ENCODE data around the gene SUPT20HL1. TPM values are rescaled to one million over a fixed set of nuclear protein-coding genes. Genes with fewer than 3 reads are reported as not detected.

The SUPT20HL1 gene
- total RNA-seq, 4 donors from 2014 or later = 0.14 TPM; not detected in 3

GRCh38 chrX:24316111-24316510, 44.3 kb upstream of the SUPT20HL1 start:
- TF ChIP-seq, protein P1, sequence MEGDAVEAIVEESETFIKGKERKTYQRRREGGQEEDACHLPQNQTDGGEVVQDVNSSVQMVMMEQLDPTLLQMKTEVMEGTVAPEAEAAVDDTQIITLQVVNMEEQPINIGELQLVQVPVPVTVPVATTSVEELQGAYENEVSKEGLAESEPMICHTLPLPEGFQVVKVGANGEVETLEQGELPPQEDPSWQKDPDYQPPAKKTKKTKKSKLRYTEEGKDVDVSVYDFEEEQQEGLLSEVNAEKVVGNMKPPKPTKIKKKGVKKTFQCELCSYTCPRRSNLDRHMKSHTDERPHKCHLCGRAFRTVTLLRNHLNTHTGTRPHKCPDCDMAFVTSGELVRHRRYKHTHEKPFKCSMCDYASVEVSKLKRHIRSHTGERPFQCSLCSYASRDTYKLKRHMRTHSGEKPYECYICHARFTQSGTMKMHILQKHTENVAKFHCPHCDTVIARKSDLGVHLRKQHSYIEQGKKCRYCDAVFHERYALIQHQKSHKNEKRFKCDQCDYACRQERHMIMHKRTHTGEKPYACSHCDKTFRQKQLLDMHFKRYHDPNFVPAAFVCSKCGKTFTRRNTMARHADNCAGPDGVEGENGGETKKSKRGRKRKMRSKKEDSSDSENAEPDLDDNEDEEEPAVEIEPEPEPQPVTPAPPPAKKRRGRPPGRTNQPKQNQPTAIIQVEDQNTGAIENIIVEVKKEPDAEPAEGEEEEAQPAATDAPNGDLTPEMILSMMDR (IDR thresholded peaks at IDR 0.05) = no peak
- TF ChIP-seq EP300 (IDR thresholded peaks at IDR 0.05; ENCODE audit: low read depth) (no peak), POLR2A (IDR thresholded peaks at IDR 0.05) (no peak), POLR2AphosphoS5 (IDR thresholded peaks at IDR 0.05) (no peak)
- H3K4me1 ChIP-seq = no peaks in the 10 kb centered on the region
- H3K27ac ChIP-seq = no peak overlapping the region
- intact Hi-C loops (cut with DNase I; ENCODE audit: low total_unique reads) (no loop called here), in situ Hi-C loops (cut with MboI; ENCODE audit: low pct_ligation_motif_present in 1 of 4, low pct_unique_long_range_greater_than_20kb in 1 of 4, low sequenced_read_pairs in 3 of 4) (no loop called here)
- H3K9me3 ChIP-seq = no peaks in the 10 kb centered on the region
- H3K36me3 ChIP-seq = no peaks in the 10 kb centered on the region
- H3K4me3 ChIP-seq = no peak overlapping the region
- H3K27me3 ChIP-seq = no peaks in the 10 kb centered on the region
- 33% methylated on average over 1 of the region's 1 CpG; no CpG with 5 or more reads in 1 of the 2 donors for WGBS, 2 donors (ENCODE audit: low coverage in 1 of 2)
- DNase-seq = no peak

- intact Hi-C loops (cut with DNase I; ENCODE audit: low total_unique reads) (no loop called here), in situ Hi-C loops (cut with MboI; ENCODE audit: low pct_ligation_motif_present in 1 of 4, low pct_unique_long_range_greater_than_20kb in 1 of 4, low sequenced_read_pairs in 3 of 4) (no loop called here)
- H3K4me1 ChIP-seq = no peaks in the 10 kb centered on the region
- no peak overlapping the region for H3K4me3 ChIP-seq
- no peaks in the 10 kb centered on the region for H3K27me3 ChIP-seq
- WGBS, 2 donors (ENCODE audit: low coverage in 1 of 2) = 30 to 33% methylated on average over 1 of the region's 1 CpG
- no peak overlapping the region for H3K27ac ChIP-seq
- TF ChIP-seq POLR2A (IDR thresholded peaks at IDR 0.05) (no peak), POLR2AphosphoS5 (IDR thresholded peaks at IDR 0.05) (no peak)
- no peaks in the 10 kb centered on the region for H3K36me3 ChIP-seq
- H3K9me3 ChIP-seq = no peaks in the 10 kb centered on the region
- DNase-seq = no peak
Measured at GRCh38 chrX:24317567-24317966, 42.9 kb upstream of the SUPT20HL1 start.

DNA sequence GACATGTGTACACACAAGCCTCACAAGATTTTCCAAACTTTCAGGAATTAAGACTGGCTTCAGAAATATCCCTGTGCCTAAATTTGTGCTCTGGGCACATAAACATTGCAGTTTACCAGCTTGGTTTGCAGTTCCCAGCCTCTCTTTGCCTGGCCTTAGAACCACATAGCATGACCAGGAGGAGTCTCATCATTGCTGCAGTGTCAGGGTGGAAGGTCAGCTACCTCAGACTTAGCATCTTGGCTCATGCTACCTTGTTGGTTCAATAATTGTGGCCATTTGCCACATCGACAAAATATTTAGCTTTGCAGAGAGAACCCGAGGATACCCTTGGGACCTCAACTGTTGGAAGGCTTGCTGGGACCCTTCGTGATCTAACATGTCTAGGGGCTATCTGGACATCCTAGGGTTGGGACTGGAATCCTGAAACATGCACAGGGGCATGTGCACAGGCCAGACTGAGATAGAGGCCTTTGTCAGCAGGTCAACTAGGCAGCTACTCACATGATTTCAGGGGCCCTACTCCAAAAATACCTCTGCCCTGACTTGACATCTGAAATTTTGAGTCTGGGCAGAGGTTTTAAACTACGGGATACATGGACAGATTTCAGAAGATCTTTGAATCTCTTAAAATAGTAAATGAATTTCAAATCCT, 38.6 kb upstream of the SUPT20HL1 start:
- in situ Hi-C loops (cut with MboI; ENCODE audit: low pct_ligation_motif_present in 1 of 4, low pct_unique_long_range_greater_than_20kb in 1 of 4, low sequenced_read_pairs in 3 of 4) = no loop called here
- H3K9me3 ChIP-seq = no peaks in the 10 kb centered on the region
- intact Hi-C loops (cut with DNase I; ENCODE audit: low total_unique reads) = no loop called here
- TF ChIP-seq EP300 (IDR thresholded peaks at IDR 0.05; ENCODE audit: low read depth) (no peak), POLR2AphosphoS5 (IDR thresholded peaks at IDR 0.05) (no peak), POLR2A (IDR thresholded peaks at IDR 0.05) (no peak)
- TF ChIP-seq, protein P1 (IDR thresholded peaks at IDR 0.05) = no peak
- H3K4me1 ChIP-seq = no peaks in the 10 kb centered on the region
- 63% methylated on average over 4 of the region's 4 CpGs; no CpG with 5 or more reads in 1 of the 2 donors for WGBS, 2 donors (ENCODE audit: low coverage in 1 of 2)
- H3K27me3 ChIP-seq = no peaks in the 10 kb centered on the region
- H3K36me3 ChIP-seq = no peaks in the 10 kb centered on the region
- H3K27ac ChIP-seq = no peak overlapping the region
- no peak for DNase-seq
- H3K4me3 ChIP-seq = no peak overlapping the region

GRCh38 chrX:24325231-24325630, 35.2 kb upstream of the SUPT20HL1 start:
- no peak overlapping the region for H3K27ac ChIP-seq
- no peak for DNase-seq
- H3K36me3 ChIP-seq = no peaks in the 10 kb centered on the region
- WGBS, 2 donors (ENCODE audit: low coverage in 1 of 2) = 77% methylated on average over 1 of the region's 1 CpG; no CpG with 5 or more reads in 1 of the 2 donors
- in situ Hi-C loops (cut with MboI; ENCODE audit: low pct_ligation_motif_present in 1 of 4, low pct_unique_long_range_greater_than_20kb in 1 of 4, low sequenced_read_pairs in 3 of 4) (no loop called here), intact Hi-C loops (cut with DNase I; ENCODE audit: low total_unique reads) (no loop called here)
- TF ChIP-seq POLR2A (IDR thresholded peaks at IDR 0.05) (no peak), POLR2AphosphoS5 (IDR thresholded peaks at IDR 0.05) (no peak), EP300 (IDR thresholded peaks at IDR 0.05; ENCODE audit: low read depth) (no peak)
- TF ChIP-seq, protein P1 (IDR thresholded peaks at IDR 0.05) = no peak
- no peaks in the 10 kb centered on the region for H3K4me1 ChIP-seq
- no peaks in the 10 kb centered on the region for H3K27me3 ChIP-seq
- no peak overlapping the region for H3K4me3 ChIP-seq
- H3K9me3 ChIP-seq = no peaks in the 10 kb centered on the region

GRCh38 chrX:24332878-24333277, 27.6 kb upstream of the SUPT20HL1 start:
- intact Hi-C loops (cut with DNase I; ENCODE audit: low total_unique reads) = no loop called here
- 57 to 77% methylated on average over 1 to 4 of the region's 4 CpGs for WGBS, 2 donors (ENCODE audit: low coverage in 1 of 2)
- no peak overlapping the region for H3K4me3 ChIP-seq
- DNase-seq = no peak
- no peaks in the 10 kb centered on the region for H3K9me3 ChIP-seq
- TF ChIP-seq EP300 (IDR thresholded peaks at IDR 0.05; ENCODE audit: low read depth) = no peak
- TF ChIP-seq, protein P1 (IDR thresholded peaks at IDR 0.05) = no peak
- TF ChIP-seq POLR2A (IDR thresholded peaks at IDR 0.05) = no peak
- no peak for TF ChIP-seq POLR2AphosphoS5 (IDR thresholded peaks at IDR 0.05)
- H3K4me1 ChIP-seq = no peaks in the 10 kb centered on the region
- in situ Hi-C loops (cut with MboI; ENCODE audit: low pct_ligation_motif_present in 1 of 4, low pct_unique_long_range_greater_than_20kb in 1 of 4, low sequenced_read_pairs in 3 of 4) = no loop called here
- no peaks in the 10 kb centered on the region for H3K36me3 ChIP-seq
- no peak overlapping the region for H3K27ac ChIP-seq
- no peaks in the 10 kb centered on the region for H3K27me3 ChIP-seq
